ENCODE measurements around the gene MAN1C1.
A peak's percentile ranks its signal among the peaks of the same experiment; 100 is the strongest.

The MAN1C1 gene

GRCh38 chr1:25767437-25767770, 150.8 kb downstream of the MAN1C1 start:
- no peak for DNase-seq

GRCh38 chr1:25768999-25769398, 152.4 kb downstream of the MAN1C1 start:
- no peak for DNase-seq

GRCh38 chr1:25769625-25770383, 153.2 kb downstream of the MAN1C1 start:
- no peak for DNase-seq

GRCh38 chr1:25770541-25771220, 154.1 kb downstream of the MAN1C1 start:
- peak in 1 of 2 experiments; percentile 32 for DNase-seq

GRCh38 chr1:25771221-25772114, 154.9 kb downstream of the MAN1C1 start:
- DNase-seq: peak; percentile 17 to 20

- no peak for DNase-seq
Observed at GRCh38 chr1:25772164-25772563, 155.6 kb downstream of the MAN1C1 start.

GRCh38 chr1:25772692-25773245, 156.2 kb downstream of the MAN1C1 start:
- DNase-seq: no peak

- DNase-seq: no peak
Observed at GRCh38 chr1:25773441-25774125, 157.0 kb downstream of the MAN1C1 start.

GRCh38 chr1:25774206-25774803, 157.7 kb downstream of the MAN1C1 start:
- DNase-seq: no peak

GRCh38 chr1:25774921-25775771, 158.6 kb downstream of the MAN1C1 start:
- peak; percentile 70 to 91 for DNase-seq

- no peak for DNase-seq
Observed at GRCh38 chr1:25779388-25779787, 162.8 kb downstream of the MAN1C1 start.

GRCh38 chr1:25779894-25780293, 163.3 kb downstream of the MAN1C1 start:
- DNase-seq: no peak

- no peak for DNase-seq
Observed at GRCh38 chr1:25780318-25781129, 163.9 kb downstream of the MAN1C1 start.

GRCh38 chr1:25781130-25781433, 164.5 kb downstream of the MAN1C1 start:
- DNase-seq: no peak

- no peak for DNase-seq
Observed at GRCh38 chr1:25782608-25783201, 166.1 kb downstream of the MAN1C1 start.

- DNase-seq: no peak
Observed at GRCh38 chr1:25784575-25785051, 168.0 kb downstream of the MAN1C1 start.

GRCh38 chr1:25785333-25786067, 168.9 kb downstream of the MAN1C1 start:
- no peak for DNase-seq

- DNase-seq: no peak
Observed at GRCh38 chr1:25786887-25787759, 170.5 kb downstream of the MAN1C1 start.

All from stimulated activated CD4-positive, alpha-beta T cell treated with anti-CD3 and anti-CD28 coated beads, Interleukin-4, amount 100 ng/mL, for 4 hours (primary cell).